NCI-H2227 treated with DMSO at 0.1 percent for 48 hours (cell line): ENCODE results near the gene CAND2.
"Not testable (repeated sequence)": the region's sequence is repeated elsewhere in the genome, so short reads cannot be mapped to it uniquely, and the experiment has no call there.

Experiments
- DNase-seq: peaks from one replicate; lab custom pipeline; 2025; lab: John Stamatoyannopoulos, UW

CAND2 gene

GRCh38 chr3:12862387-12862786, 65.9 kb downstream of the CAND2 start:
- no peak for DNase-seq

DNA sequence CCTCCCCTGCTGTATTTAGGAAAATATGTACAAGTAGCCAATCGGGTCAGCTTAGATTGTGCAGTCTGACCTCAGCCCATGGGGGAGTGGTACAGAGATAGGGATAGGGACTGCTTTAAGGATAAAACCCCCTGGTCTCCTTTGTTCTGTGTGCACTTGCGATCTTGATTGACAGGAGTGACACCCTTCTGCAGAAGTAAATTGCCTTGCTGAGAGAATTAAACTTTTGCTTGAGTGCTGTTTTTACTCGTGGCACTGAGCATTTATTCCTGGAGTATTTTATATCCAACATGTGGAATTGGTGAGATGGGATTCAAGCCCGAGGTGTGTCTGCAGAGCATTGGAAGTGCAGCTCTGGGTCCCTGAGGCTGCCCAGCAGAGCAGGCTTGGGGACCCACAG, 68.8 kb downstream of the CAND2 start:
- no peak for DNase-seq

DNA sequence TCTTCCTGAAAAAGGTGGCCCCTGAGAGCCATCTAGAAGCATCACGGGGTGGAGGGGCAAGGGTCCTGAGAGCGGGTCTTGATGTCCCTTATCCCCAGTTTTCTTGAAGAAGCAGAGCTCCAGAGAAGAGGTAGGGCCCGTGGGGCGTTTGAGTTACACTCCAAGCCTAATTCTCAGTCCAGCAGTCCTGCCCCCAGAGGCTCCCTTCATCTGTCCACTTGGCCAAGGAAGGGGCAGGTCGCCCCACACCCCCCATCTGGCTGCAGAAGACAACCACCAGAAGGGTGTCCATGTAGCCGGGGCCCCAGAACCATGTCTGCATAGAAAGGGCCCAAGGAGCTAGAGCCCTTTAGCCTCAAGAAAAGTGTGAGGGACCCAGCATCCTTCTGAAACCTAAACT, 70.4 kb downstream of the CAND2 start:
- DNase-seq: no peak

- DNase-seq: peak; percentile 69
Measured at GRCh38 chr3:12868039-12869034, 71.9 kb downstream of the CAND2 start.

GRCh38 chr3:12869035-12869621, 72.6 kb downstream of the CAND2 start:
- DNase-seq: peak; percentile 7

- no peak for DNase-seq
Measured at GRCh38 chr3:12870942-12871341, 74.5 kb downstream of the CAND2 start.

GRCh38 chr3:12871404-12871983, 75.0 kb downstream of the CAND2 start:
- no peak for DNase-seq

GRCh38 chr3:12875857-12876836, 79.7 kb downstream of the CAND2 start:
- no peak for DNase-seq

DNA sequence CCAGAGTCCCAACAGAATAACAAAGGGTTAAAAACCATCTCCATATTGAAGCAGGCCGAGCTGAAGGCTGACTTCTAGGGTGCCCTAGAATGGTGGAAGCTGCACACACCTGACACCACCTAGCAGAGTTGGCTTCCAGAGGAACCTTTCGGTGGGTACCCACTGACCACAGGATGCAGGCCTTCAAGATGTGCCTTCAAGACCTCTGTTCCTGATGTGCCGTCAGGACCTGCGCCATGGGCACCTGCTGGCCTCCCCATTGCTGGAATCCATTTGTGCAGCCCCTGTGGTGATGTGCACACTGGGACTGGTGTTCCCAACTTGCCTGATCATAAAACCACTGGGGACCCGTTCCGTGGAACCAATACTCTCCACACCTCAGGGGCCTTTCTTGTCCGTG, 80.6 kb downstream of the CAND2 start:
- DNase-seq: no peak

DNA sequence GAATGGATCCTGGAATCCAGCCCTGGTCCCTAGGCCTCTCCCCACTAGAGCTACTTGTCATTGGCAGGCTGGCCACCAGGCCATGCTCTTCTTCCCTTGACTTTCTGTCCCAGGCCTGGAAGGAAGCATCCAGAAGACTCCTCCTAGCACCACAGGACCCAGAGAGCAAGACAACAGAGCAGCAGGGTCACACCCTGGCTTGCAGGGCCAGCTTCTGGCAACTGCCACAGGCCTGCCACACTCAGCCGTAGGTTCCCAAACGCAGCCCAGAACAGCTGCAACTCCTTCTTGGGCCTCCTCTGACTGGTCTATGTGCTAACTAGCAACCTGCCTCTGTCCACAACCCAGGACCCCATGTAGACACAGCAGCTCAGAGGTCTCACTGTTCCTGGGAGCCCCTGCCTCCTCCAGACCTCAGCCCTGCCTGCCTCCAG, 81.7 kb downstream of the CAND2 start:
- DNase-seq: no peak

DNA sequence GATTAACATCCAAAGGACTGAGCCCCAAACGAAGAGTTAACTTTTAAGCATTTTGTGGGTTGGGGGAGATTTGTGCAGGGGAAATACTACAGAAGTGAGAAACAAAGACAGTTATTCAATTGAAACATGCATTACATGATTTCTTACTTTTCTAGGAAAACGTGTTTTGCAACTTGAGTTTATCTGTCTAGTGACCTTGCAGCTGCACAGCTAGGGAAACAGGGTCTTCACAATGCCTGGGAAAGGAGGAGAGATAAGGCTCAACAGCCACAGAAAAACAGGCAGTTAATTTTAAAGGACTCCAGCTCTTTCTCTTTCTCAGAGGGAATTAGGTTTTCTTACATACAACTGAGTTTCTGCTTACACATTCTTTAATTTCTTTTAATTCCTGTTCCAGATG, 82.3 kb downstream of the CAND2 start:
- not testable (repeated sequence) for DNase-seq

GRCh38 chr3:12879191-12879815, 82.8 kb downstream of the CAND2 start:
- DNase-seq: no peak

DNA sequence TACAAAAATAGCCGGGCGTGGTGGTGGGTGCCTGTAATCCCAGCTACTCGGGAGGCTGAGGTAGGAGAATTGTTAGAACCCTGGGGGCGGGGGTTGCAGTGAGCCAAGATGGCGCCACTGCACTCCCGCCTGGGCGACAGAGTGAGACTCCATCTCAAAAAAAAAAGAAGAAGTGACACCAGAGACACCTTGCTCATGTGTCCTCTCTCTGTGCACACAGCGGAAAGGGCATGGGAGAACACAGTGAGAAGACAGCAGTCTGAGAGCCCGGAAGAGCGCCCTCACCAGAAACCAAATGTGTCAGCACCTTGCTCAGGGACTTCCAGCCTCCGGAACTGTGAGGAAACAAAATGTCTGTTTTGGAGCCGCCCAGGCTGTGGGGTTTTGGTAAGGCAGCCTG, 85.4 kb downstream of the CAND2 start:
- DNase-seq: not testable (repeated sequence)

- no peak for DNase-seq
Measured at GRCh38 chr3:12882336-12883310, 86.1 kb downstream of the CAND2 start.

DNA sequence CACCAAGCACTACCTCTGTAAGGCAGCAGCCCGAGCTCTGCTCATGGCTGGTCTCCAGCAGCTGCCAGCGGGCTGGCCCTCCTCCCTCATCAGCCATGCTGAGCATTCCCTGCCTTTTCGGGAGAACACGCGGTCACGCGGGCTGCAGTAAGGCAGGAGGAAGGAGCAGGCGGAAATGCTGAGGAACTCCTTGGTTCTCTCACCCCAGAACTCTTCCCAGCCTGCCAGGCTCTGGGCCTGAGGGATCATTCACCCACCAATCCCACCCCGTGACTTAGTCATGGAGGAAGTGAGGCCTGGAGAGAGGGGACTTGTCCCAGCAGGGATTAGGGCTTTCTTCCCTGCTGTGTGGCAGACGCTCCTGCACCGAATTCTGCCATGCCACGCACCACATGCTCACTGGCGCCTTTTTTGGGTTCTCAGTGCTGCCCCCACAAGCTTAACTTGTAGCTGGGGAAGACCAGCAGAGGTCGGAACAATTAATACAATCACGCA, 87.8 kb downstream of the CAND2 start:
- no peak for DNase-seq
